HG03575 (cell line): Measurements from ENCODE around the gene TNNI3.
"Not testable (repeated sequence)": the region's sequence is repeated elsewhere in the genome, so short reads cannot be mapped to it uniquely, and the experiment has no call there.

ENCODE experiments used
- ATAC-seq: cut with Tn5 transposase; IDR thresholded peaks from one replicate; pipeline ENCODE4 v1.9.1; 2021; ENCODE audit not compliant: unreplicated experiment, insufficient number of reproducible peaks, low FRiP score; ENCODE audit errors: extremely low read depth

Gene TNNI3

GRCh38 chr19:55116859-55117662 lies 40.5 kb downstream of the TNNI3 start, which contains the start of gene PPP1R12C:
PPP1R12C (minus strand) TSS chr19:55117637; CDS start chr19:55117543, 94 bp downstream.
- no peak for ATAC-seq

GRCh38 chr19:55116232-55116858 lies 41.2 kb downstream of the TNNI3 start:
- no peak for ATAC-seq

GRCh38 chr19:55115446-55116065 lies 42.0 kb downstream of the TNNI3 start:
- ATAC-seq: no peak

GRCh38 chr19:55114566-55115145 lies 42.9 kb downstream of the TNNI3 start:
- ATAC-seq: no peak

- ATAC-seq: no peak
Observed at GRCh38 chr19:55113570-55114039, 43.9 kb downstream of the TNNI3 start.

GRCh38 chr19:55112777-55113569 lies 44.6 kb downstream of the TNNI3 start:
- ATAC-seq: no peak

- no peak for ATAC-seq
Observed at GRCh38 chr19:55112246-55112776, 45.2 kb downstream of the TNNI3 start.

GRCh38 chr19:55111238-55111831 lies 46.2 kb downstream of the TNNI3 start:
- ATAC-seq: no peak

- ATAC-seq: no peak
Observed at GRCh38 chr19:55109527-55110291, 47.8 kb downstream of the TNNI3 start.

GRCh38 chr19:55107252-55107651 lies 50.3 kb downstream of the TNNI3 start:
- not testable (repeated sequence) for ATAC-seq

GRCh38 chr19:55106591-55106990 lies 50.9 kb downstream of the TNNI3 start:
- no peak for ATAC-seq

GRCh38 chr19:55105237-55105636 lies 52.3 kb downstream of the TNNI3 start:
- ATAC-seq: no peak

GRCh38 chr19:55103190-55103589 lies 54.3 kb downstream of the TNNI3 start:
- no peak for ATAC-seq
